HG02938 (cell line): ENCODE measurements around the gene KRTAP10-8.
"Not testable (repeated sequence)": the region's sequence is repeated elsewhere in the genome, so short reads cannot be mapped to it uniquely, and the experiment has no call there.

Experiments used
- ATAC-seq: cut with Tn5 transposase; IDR thresholded peaks from one replicate; pipeline ENCODE4 v1.9.1; 2021; ENCODE audit warnings: mild to moderate bottlenecking, moderate library complexity; ENCODE audit not compliant: unreplicated experiment

The KRTAP10-8 gene

DNA sequence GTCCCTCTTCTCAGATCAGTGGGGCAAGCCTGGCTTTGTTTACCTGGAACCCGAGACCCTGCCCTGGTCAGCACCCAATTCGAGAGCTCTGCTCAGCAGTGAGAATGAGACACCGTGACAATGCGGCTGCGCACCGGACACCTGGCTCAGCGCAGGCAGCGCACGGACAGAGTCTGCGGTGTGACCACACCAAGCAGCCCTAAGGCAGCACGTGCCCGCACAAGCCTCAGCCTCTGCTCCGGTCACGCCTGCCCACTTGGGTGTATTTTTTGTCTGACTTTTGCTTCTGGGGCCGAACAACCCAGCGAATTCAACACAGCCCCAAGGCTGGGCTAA is 4.7 kb downstream of the KRTAP10-8 start:
- ATAC-seq = no peak

DNA sequence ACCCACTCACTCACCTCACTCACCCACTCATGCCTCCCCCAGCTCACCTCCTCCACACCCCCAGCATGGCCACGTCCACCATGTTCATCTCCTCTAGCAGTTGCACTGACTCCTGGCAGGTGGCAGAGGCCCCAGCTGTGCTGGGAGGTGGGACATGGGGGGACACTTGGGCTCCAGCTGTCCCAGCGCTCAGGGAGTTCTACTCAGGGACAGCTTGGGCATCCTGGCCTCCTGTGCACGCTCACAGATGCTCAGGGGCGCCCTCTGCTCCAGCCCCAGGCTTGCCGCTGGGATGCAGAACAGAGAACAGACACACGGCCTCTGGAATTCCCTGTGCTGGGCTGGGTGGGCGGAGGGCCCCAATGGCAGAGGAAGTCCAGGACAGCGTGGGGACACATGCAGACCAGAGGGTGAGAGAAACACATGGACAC is 5.2 kb downstream of the KRTAP10-8 start:
- ATAC-seq = no peak

GRCh38 chr21:44618504-44618903 is 6.6 kb downstream of the KRTAP10-8 start:
- no peak for ATAC-seq

DNA sequence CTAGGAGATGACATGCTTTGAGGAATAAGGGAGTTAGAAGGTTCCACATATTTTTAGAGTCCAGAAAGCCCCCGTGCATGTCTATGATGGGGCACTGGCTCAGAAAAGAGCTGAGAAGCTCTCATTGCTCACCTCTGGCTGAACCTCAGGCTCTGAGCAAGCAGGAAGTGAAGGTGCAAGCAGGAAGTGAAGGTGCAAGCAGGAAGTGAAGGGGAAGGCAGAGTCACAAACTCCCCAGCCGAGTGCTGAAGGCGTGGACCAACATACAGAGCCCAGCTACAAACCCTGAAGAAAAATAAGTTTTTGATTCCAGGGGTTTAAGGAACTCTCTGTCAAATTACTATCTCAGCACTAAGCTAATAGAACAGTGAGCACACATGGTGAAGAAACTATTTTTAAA is 7.0 kb downstream of the KRTAP10-8 start:
- no peak for ATAC-seq

GRCh38 chr21:44619886-44620285 is 8.0 kb downstream of the KRTAP10-8 start:
- no peak for ATAC-seq

GRCh38 chr21:44623575-44623974 is 11.7 kb downstream of the KRTAP10-8 start:
- ATAC-seq = no peak

DNA sequence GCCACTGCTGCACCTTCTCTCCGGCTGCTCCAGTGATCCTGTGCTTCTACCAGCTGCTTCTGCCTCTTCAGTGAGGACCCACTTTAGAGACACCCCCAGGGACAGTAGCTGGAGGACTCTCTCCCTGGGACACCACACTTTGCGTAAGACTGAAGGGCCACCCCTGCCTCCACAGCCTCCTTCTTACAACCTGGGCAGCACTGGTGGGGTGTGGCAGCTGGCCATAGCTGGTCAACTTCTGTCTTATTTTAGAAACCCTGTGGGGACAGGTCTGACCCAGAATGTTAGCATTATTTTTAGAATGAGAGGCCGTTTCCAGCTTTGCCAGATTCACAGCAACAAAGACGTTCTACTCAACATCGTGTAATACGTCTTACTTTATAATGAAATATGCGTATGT is 13.9 kb downstream of the KRTAP10-8 start:
- ATAC-seq = no peak

GRCh38 chr21:44626262-44626661 is 14.4 kb downstream of the KRTAP10-8 start:
- ATAC-seq = no peak

DNA sequence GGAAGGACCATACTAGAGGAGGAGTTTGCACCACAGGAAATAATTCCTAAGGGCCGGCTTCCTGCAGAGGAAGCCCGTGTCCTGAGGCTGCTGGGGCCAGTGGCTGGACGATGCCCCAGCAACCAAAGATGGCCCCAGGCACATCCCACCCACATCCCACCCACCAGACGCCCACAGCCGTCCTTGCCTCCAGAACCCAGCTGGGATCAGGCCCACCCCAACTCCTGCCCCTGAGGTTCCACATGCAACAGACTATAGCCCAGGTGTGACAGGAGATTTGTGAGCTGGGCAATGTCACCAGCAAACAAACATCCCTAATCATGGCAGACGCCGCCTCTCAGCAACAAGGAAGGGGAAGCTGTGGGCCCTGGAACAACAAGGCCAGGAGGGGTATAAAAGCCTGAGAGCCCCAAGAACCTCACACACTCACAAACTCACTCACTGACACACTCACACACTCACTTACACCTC is 14.8 kb downstream of the KRTAP10-8 start, which contains the start of gene KRTAP10-9:
Gene KRTAP10-9 (plus strand): TSS at position 421 of the 471 bp plus-strand sequence. CDS start 79 bp downstream, outside the sequence.
- no peak for ATAC-seq

DNA sequence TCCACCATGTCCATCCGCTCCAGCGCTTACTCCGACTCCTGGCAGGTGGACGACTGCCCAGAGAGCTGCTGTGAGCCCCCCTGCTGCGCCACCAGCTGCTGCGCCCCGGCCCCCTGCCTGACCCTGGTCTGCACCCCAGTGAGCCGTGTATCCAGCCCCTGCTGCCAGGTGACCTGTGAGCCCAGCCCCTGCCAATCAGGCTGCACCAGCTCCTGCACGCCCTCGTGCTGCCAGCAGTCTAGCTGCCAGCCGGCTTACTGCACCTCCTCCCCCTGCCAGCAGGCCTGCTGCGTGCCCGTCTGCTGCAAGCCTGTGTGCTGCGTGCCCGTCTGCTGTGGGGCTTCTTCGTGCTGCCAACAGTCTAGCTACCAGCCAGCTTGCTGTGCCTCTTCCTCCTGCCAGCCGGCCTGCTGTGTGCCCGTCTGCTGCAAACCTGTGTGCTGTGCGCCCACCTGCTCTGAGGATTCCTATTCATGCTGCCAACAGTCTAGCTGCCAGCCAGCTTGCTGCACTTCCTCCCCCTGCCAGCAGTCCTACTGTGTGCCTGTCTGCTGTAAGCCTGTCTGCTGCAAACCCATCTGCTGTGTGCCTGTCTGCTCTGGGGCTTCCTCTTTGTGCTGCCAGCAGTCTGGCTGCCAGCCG is 15.4 kb downstream of the KRTAP10-8 start:
- not testable (repeated sequence) for ATAC-seq

GRCh38 chr21:44627831-44628233 is 16.0 kb downstream of the KRTAP10-8 start:
- ATAC-seq = not testable (repeated sequence)

- no peak for ATAC-seq
Observed at GRCh38 chr21:44628707-44629391, 17.0 kb downstream of the KRTAP10-8 start.

- ATAC-seq = no peak
Observed at GRCh38 chr21:44630440-44630839, 18.6 kb downstream of the KRTAP10-8 start.

DNA sequence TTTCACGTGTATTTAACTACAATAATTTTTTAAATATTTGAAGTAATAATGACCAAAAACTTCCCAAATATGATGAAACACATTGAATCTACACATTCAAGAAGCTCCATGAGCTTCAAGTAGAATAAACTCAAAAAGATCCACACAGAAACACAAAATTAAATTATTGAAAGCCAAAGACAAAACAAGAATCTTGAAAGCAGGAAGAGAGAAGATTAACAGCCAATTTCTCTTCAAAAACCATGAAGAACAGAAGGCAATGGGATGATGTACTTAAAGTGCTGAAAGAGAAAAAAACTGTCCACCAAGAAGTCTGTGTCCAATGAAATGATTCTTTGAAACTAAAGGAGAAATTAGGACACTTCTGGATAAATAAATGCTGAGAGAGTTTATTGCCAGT is 20.2 kb downstream of the KRTAP10-8 start:
- no peak for ATAC-seq

DNA sequence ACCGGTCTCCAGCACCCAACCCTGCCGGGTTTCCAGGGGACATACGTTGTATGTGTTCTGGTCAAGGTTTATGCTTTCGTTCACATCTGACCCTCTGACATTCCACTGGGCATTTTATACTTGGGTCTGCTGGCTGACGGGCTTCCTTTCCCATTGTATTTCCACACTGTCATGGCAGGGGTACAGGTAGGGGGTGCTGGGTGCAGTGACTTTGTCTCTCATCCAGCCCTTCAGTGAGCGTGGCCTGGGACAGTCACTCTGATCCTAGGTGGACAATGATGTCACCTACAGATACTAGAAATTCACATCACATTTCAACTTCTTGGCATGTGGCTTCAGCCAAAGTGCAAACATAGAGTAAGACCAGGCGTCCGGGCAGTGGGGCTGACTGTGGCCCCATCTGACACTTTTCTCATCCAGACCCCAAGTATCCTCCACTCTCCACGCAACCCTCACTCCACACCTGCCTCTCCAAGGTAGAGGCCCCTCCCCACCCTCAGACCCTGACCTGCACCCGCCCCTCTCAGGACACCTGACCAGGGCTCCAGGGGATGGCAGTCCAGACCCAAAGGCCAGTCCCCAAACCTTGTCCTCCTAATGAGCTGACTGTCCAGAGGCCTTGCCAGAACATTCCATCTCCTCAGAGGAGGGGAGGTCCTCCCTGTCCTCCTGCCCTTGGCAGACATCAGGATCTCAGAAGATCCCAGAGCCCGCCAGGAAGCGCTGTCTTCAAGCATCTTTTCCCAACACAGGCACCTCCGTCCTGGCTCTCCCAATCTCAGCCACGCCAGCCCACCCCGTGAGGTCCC is 24.5 kb downstream of the KRTAP10-8 start:
- ATAC-seq = no peak

- no peak for ATAC-seq
Observed at GRCh38 chr21:44637018-44637850, 25.4 kb downstream of the KRTAP10-8 start, which contains the start of gene KRTAP10-10. Gene KRTAP10-10 (plus strand): TSS chr21:44637356. CDS start chr21:44637418, 62 bp downstream.

DNA sequence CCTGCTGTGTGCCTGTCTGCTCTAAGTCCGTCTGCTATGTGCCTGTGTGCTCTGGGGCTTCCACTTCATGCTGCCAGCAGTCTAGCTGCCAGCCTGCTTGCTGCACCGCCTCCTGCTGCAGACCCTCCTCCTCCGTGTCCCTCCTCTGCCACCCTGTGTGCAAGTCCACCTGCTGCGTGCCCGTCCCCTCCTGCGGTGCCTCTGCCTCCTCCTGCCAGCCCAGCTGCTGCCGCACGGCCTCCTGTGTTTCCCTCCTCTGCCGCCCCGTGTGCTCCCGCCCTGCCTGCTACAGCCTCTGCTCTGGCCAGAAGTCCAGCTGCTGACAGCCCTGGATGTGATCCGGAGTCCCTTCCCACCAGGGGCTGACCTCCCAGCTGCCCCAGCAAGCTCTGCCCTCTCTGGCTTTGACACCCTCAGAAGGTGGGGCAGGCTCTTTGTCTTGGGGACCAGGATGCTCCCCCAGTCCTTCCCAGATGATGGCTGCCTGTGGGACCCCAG is 26.0 kb downstream of the KRTAP10-8 start:
- ATAC-seq = not testable (repeated sequence)

DNA sequence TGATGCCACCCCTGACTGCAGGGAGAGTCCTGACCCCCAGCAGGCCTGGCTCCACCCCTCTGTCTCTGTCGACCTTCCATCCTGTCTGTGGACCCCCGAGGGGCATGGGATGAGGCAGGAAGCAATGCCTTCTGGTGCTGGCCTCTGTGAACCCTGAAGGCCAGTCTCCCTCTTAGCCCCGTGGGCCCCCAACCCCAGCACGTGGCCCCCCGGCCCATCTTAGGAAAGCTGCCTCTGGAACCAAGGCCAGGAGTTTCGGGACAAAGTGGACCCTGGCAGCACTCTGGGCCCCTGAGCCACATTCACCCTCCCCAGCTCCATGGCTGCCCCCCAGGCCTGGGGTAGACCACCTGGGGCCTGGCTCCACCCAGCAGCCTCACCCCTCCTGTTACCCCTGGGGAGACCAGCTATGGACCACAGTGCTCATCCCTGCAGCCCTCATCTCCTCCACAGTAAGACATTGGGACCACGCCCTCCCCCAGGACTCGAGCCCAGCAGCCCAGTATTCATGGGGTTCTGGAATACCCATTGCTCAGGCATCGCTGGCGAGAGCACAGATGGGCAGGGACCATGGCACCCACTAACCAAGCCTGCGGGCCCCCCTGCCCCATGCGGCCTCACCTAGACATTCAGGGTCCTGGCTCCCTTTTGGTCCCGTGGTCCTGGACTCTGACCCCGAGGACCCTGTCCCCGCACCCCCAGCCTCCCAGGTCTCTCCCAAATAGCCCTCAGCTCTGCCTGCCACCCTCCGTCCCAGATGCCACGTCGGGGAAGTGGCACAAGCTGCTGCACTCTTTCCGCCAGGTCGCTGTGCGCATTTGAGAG is 26.8 kb downstream of the KRTAP10-8 start:
- ATAC-seq = not testable (repeated sequence)

DNA sequence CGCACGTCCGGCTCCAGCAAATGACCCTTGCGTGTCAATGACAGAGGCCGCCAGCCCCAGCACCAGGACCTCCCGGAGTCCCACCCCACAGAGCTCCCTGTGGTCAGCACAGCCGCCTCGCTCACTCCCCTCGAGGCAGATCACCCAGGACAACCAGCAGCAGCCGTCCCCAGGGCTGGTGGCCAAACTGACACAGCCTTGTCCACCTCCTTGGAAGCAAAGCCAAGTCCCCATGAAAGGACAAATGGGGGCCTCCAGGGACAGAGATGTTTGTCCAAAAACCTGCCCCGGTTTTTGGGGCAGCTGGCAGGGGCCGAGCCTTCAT is 27.4 kb downstream of the KRTAP10-8 start:
- no peak for ATAC-seq

GRCh38 chr21:44640761-44641160 is 28.9 kb downstream of the KRTAP10-8 start:
- ATAC-seq = no peak
